Lung (tissue), 12 donors: ENCODE measurements around the gene SFN. TPM values are rescaled to one million over a fixed set of nuclear protein-coding genes. Genes with fewer than 3 reads are reported as not detected.

Experiments
- ATAC-seq: fragments of 200-7000 bp; cut with Tn5 transposase; one replicate; pipeline ENCODE4 v1.9.1; 2020; ENCODE audit warnings: moderate number of reproducible peaks; ENCODE audit not compliant: insufficient read depth, low FRiP score
- DNase-seq, 3 donors: peaks; one replicate each; pipeline ENCODE4 v3.0.0-alpha.2; 2013 to 2017
- H3K27ac ChIP-seq, 2 donors: one replicate each; pipeline ENCODE4 v1.5.1; 2013; ENCODE audit warnings: mild to moderate bottlenecking in 2 of 2, moderate library complexity in 2 of 2, control low read depth in 1 of 2, inconsistent platforms in 1 of 2, low read depth in 1 of 2, low read length in 1 of 2
- H3K27me3 ChIP-seq, 3 donors: one replicate each; pipeline ENCODE4 v1.5.1; 2013; ENCODE audit warnings: low read length in 2 of 3; ENCODE audit not compliant: control insufficient read depth in 3 of 3, insufficient read depth in 3 of 3
- H3K36me3 ChIP-seq, 4 donors: one replicate each; pipeline ENCODE4 v1.5.1; 2013; ENCODE audit warnings: low read length in 4 of 4, mild to moderate bottlenecking in 1 of 4, moderate library complexity in 1 of 4; ENCODE audit not compliant: control insufficient read depth in 4 of 4, insufficient read depth in 4 of 4
- H3K4me1 ChIP-seq, 5 donors: one replicate each; pipeline ENCODE4 v1.5.1; 2013; ENCODE audit warnings: low read length in 5 of 5, mild to moderate bottlenecking in 2 of 5, moderate library complexity in 1 of 5; ENCODE audit not compliant: control insufficient read depth in 5 of 5, insufficient read depth in 5 of 5
- H3K4me3 ChIP-seq: one replicate; pipeline ENCODE4 v1.5.1; 2013; ENCODE audit warnings: mild to moderate bottlenecking, control low read depth, moderate library complexity
- H3K9ac ChIP-seq, 2 donors: one replicate each; pipeline ENCODE4 v1.5.1; 2013; ENCODE audit warnings: low read length in 2 of 2, control low read depth in 1 of 2; ENCODE audit not compliant: insufficient read depth in 1 of 2
- H3K9me3 ChIP-seq, 4 donors: one replicate each; pipeline ENCODE4 v1.5.1; 2013; ENCODE audit warnings: low read length in 3 of 4, mild to moderate bottlenecking in 1 of 4, moderate library complexity in 1 of 4; ENCODE audit not compliant: control insufficient read depth in 4 of 4, insufficient read depth in 3 of 4
- CTCF ChIP-seq: IDR thresholded peaks from 2 replicates; pipeline ENCODE4 v1.5.1; 2012; ENCODE audit warnings: mild to moderate bottlenecking; ENCODE audit errors: control extremely low read depth, extremely low read depth
- WGBS, 2 donors: extraction: QIAGEN DNeasy Blood & Tissue Kit; methylation state at CpG; one replicate each; pipeline ENCODE4 v1.1.7; 2013; 5-methylcytosine and 5-hydroxymethylcytosine counted together
- polyA plus RNA-seq, 2 donors: library from polyadenylated mRNA; stranded (reverse); fragments of 200-250 nt; gene quantifications; one replicate each; pipeline ENCODE4 v1.2.1, GENCODE V29; 2013
- total RNA-seq, 2 donors: library from RNA; depleted of rRNA in 1 of 2; stranded (reverse); fragments of >200 nt in 1 of 2; gene quantifications; one replicate each; pipeline ENCODE4 v1.2.1, GENCODE V29; 2014 to 2021
- donor health status: control.
- donor health status: control.
- donor health status: Bipolar disorder and iron deficiency.
- donor health status: healthy.
- donor health status: DM: yes; HTN: yes; CAD: no.

SFN gene
- total and polyA plus RNA-seq, 4 donors = 1.4 to 178 (median 109) TPM

GRCh38 chr1:26820784-26821269 lies 42.1 kb upstream of the SFN start:
- Histone ChIP-seq H3K9ac (no peak overlapping the region), H3K4me3 (no peak overlapping the region), H3K9me3 (no peaks in the 10 kb centered on the region), H3K27ac (no peak overlapping the region), H3K36me3 (no peaks in the 10 kb centered on the region), H3K27me3 (no peaks in the 10 kb centered on the region), H3K4me1 (peaks cover 0 to 2% (median 0%) of the 10 kb centered on the region in 5 donors)
- ATAC-seq (peak; percentile 41), DNase-seq (no peak)
- TF ChIP-seq CTCF = peak; percentile 16
- WGBS, 2 donors = 29 to 53% methylated on average over 4 of the region's 4 CpGs

GRCh38 chr1:26822737-26823395 lies 40.1 kb upstream of the SFN start:
- Histone ChIP-seq H3K27ac (no peak overlapping the region), H3K27me3 (no peaks in the 10 kb centered on the region), H3K4me1 (peaks cover 0 to 12% (median 3%) of the 10 kb centered on the region in 5 donors), H3K36me3 (no peaks in the 10 kb centered on the region), H3K4me3 (no peak overlapping the region), H3K9me3 (no peaks in the 10 kb centered on the region), H3K9ac (no peak overlapping the region)
- ATAC-seq (no peak), DNase-seq (no peak)
- WGBS, 2 donors = 93 to 97% methylated on average over 4 of the region's 4 CpGs
- TF ChIP-seq CTCF = no peak

GRCh38 chr1:26824731-26825130 lies 38.2 kb upstream of the SFN start:
- peaks cover 0 to 2% (median 0%) of the 10 kb centered on the region in 4 donors for H3K36me3 ChIP-seq
- DNase-seq (peak in 2 of 3 donors; percentile 60 to 80), ATAC-seq (no peak)
- 78 to 97% methylated on average over 3 of the region's 3 CpGs for WGBS, 2 donors
- H3K4me1 ChIP-seq = peaks cover 0 to 20% (median 13%) of the 10 kb centered on the region in 5 donors
- no peak for TF ChIP-seq CTCF
- H3K9ac ChIP-seq = no peak overlapping the region
- no peaks in the 10 kb centered on the region for H3K27me3 ChIP-seq
- no peaks in the 10 kb centered on the region for H3K9me3 ChIP-seq
- no peak overlapping the region for H3K27ac ChIP-seq
- no peak overlapping the region for H3K4me3 ChIP-seq
